ENCODE results near the gene C11orf54.
"Not testable (repeated sequence)": the region's sequence is repeated elsewhere in the genome, so short reads cannot be mapped to it uniquely, and the experiment has no call there.

Gene C11orf54

GRCh38 chr11:93743291-93743690 lies 1.8 kb downstream of the C11orf54 start:
- Histone ChIP-seq H3K4me3 (ENCODE audit: low read depth, low read length) (no peak overlapping the region), H3K36me3 (peaks cover 28% of the 10 kb centered on the region), H3K27me3 (no peaks in the 10 kb centered on the region), H3K9me3 (no peaks in the 10 kb centered on the region), H3K4me1 (no peaks in the 10 kb centered on the region)
- DNase-seq: no peak
- TF ChIP-seq, protein P1, sequence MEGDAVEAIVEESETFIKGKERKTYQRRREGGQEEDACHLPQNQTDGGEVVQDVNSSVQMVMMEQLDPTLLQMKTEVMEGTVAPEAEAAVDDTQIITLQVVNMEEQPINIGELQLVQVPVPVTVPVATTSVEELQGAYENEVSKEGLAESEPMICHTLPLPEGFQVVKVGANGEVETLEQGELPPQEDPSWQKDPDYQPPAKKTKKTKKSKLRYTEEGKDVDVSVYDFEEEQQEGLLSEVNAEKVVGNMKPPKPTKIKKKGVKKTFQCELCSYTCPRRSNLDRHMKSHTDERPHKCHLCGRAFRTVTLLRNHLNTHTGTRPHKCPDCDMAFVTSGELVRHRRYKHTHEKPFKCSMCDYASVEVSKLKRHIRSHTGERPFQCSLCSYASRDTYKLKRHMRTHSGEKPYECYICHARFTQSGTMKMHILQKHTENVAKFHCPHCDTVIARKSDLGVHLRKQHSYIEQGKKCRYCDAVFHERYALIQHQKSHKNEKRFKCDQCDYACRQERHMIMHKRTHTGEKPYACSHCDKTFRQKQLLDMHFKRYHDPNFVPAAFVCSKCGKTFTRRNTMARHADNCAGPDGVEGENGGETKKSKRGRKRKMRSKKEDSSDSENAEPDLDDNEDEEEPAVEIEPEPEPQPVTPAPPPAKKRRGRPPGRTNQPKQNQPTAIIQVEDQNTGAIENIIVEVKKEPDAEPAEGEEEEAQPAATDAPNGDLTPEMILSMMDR (IDR thresholded peaks at IDR 0.05; ENCODE audit: low read depth, low read length): no peak

DNA sequence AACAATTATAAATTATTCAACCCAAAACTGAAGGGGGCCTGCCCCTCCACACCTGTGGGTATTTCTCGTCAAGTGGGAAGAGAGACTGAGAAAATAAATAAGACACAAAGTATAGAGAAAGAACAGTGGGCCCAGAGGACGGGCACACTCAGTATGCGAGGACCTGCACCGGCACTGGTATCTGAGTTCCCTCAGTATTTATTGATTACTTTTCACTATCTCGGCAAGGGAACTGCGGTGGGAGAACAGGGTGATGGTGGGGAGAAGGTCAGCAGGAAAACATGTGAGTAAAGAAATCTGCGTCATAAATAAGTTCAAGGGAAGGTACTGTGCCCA lies 3.2 kb downstream of the C11orf54 start:
- H3K4me1 ChIP-seq: no peaks in the 10 kb centered on the region
- H3K4me3 ChIP-seq (ENCODE audit: low read depth, low read length): no peak overlapping the region
- TF ChIP-seq, protein P1 (IDR thresholded peaks at IDR 0.05; ENCODE audit: low read depth, low read length): no peak
- H3K36me3 ChIP-seq: peaks cover 14% of the 10 kb centered on the region
- H3K9me3 ChIP-seq: no peaks in the 10 kb centered on the region
- no peak for DNase-seq
- no peaks in the 10 kb centered on the region for H3K27me3 ChIP-seq

DNA sequence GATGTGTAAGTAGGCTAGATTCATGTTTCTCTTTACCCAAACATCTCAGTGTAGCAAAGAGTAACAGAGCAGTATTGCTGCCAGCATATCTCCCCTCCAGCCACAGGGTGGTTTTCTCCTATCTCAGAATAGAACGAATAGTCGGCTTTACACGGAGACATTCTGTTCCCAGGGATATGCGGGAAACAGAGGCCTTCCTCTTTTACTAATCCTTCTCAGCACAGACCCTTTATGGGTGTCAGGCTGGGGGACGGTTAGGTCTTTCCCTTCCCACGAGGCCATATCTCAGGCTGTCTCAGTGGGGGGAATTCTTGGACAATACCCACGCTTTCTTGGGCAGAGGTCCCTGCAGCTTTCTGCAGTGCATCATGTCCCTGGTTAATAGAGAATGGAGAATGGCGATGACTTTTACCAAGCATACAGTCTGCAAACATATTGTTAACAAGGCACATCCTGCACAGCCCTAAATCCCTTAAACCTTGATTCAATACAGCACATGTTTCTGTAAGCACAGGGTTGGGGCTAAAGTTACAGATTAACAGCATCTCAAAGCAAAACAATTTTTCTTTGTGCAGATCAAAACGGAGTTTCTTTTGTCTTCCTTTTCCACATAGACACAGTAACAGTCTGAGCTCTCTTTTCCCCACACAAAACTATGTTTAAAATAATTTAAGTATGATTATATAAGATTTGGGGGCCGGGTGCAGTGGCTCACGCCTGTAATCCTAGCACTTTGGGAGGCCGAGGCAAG lies 3.7 kb downstream of the C11orf54 start:
- not testable (repeated sequence) for H3K4me1 ChIP-seq; DNase-seq; H3K9me3 ChIP-seq; H3K4me3 ChIP-seq (ENCODE audit: low read depth, low read length); H3K36me3 ChIP-seq; H3K27me3 ChIP-seq

- no peak for DNase-seq
- Histone ChIP-seq H3K27me3 (no peaks in the 10 kb centered on the region), H3K4me1 (no peaks in the 10 kb centered on the region), H3K9me3 (no peaks in the 10 kb centered on the region), H3K4me3 (ENCODE audit: low read depth, low read length) (no peak overlapping the region), H3K36me3 (peaks cover under 1% of the 10 kb centered on the region)
- TF ChIP-seq, protein P1 (IDR thresholded peaks at IDR 0.05; ENCODE audit: low read depth, low read length): no peak
Observed at GRCh38 chr11:93746101-93746500, 4.6 kb downstream of the C11orf54 start.

- no peaks in the 10 kb centered on the region for H3K36me3 ChIP-seq
- no peaks in the 10 kb centered on the region for H3K27me3 ChIP-seq
Observed at GRCh38 chr11:93747122-93747521, 5.7 kb downstream of the C11orf54 start.

DNA sequence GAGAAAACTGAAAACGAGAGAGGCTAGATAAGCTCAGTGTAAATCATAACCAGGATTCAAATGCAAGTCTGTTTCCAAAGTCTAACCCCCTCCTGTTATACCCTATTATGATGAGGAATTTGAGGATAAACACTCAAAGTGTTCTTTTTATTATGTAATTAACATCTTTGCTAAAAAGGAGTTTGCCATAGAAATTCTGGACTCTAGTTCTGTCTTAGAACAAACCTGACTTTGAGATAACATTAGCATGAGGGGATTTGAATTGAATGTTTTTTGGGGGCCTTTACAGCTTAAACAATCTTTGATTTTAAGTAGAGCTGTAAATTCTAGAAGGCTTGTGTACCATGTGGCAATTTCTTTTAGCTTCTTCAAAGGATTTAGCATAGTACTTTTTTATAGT lies 9.5 kb downstream of the C11orf54 start:
- Histone ChIP-seq H3K36me3 (peaks cover 3% of the 10 kb centered on the region; the same call in 1 of the 2 replicates), H3K4me3 (ENCODE audit: low read depth, low read length) (no peak overlapping the region), H3K4me1 (no peaks in the 10 kb centered on the region), H3K27me3 (no peaks in the 10 kb centered on the region), H3K9me3 (no peaks in the 10 kb centered on the region)
- TF ChIP-seq, protein P1 (IDR thresholded peaks at IDR 0.05; ENCODE audit: low read depth, low read length): no peak
- no peak for DNase-seq

More at GRCh38 chr11:93747122-93747521, 5.7 kb downstream of the C11orf54 start:
- Histone ChIP-seq H3K9me3 (no peaks in the 10 kb centered on the region), H3K4me1 (no peaks in the 10 kb centered on the region), H3K4me3 (ENCODE audit: low read depth, low read length) (no peak overlapping the region)
- no peak for DNase-seq
- TF ChIP-seq, protein P1 (IDR thresholded peaks at IDR 0.05; ENCODE audit: low read depth, low read length): no peak
